ENCODE results near the gene PDF.
"Not testable (repeated sequence)": the region's sequence is repeated elsewhere in the genome, so short reads cannot be mapped to it uniquely, and the experiment has no call there.

Gene PDF

DNA sequence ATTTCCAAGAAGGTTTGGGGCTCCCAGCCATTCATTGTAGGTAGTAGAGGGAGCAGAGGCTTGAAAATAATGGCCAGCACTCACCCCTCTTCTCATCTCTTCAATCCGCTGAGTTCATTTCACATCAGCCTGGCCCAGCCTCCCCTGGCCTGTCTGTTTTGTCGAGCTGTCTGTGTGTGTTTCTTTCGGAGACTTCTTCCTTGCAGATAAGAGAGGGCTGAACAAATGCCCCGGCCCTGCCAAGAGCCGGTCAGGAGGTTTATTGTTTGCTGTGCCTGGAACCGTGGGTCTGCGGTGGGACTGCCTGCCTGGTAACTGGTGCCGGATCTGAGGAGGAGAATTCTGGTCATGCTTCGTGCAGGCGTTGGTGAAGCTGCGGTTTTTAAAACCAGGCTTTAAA is 15.9 kb downstream of the PDF start:
- no peak for DNase-seq

DNA sequence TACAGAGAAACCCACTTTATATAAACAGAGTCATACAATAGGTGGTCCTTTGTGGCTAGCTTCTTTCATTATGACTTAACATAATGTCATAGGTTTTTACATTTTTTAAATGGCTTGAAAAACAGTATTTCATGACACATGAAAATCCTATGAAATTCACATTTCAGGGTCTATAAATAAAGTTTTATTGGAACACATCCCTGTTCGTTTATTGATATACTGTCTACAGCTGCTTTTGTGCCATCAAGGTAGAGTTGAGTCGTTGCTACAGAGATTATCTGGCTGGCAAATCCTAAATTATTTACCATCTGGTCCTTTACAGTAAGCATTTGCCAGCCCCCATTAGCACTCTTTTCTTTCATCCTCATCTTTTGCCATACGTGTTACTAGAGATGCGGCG is 16.9 kb downstream of the PDF start:
- no peak for DNase-seq

DNA sequence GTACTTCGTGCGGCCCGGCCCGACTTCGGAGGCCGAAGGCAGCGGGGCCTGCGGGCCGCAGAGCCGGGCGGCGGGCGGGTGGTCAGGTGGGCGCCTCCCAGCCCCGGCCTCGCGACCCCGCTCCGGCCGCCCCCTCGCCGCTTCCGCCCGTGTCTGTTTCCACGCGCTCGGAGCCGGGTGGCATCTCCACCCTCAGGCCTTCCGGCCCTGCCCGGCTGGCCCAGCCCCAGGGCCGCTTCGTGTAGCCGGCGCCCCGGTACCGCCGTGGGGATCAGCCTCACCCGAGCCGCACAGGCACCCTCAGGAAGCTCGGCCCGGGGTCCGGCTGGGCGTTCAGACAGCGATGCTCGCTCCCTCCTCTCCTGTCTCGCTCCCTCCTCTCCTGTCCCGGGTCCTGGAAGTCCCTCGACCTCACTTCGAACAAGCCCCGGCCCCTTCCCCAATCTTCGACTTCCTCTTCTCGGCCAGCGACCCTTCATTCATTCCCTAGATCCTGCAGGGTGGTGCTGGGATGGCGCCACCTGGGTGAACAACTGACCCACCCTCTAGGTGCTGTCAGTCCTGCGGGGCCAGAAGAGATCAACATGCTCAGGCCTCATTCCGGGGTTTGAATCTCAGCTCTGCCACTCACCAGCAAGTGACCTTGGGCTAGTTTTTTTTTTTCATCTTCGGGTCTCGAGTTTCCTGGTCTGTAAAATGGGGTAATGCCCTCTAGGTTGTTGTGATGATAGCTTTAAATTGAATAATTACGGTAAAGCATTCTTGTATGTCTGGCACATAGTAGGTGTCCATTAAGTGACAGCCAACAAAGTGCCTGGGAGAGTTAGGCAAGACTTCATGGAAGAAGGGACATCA is 18.6 kb downstream of the PDF start:
- DNase-seq: peak; percentile 17

DNA sequence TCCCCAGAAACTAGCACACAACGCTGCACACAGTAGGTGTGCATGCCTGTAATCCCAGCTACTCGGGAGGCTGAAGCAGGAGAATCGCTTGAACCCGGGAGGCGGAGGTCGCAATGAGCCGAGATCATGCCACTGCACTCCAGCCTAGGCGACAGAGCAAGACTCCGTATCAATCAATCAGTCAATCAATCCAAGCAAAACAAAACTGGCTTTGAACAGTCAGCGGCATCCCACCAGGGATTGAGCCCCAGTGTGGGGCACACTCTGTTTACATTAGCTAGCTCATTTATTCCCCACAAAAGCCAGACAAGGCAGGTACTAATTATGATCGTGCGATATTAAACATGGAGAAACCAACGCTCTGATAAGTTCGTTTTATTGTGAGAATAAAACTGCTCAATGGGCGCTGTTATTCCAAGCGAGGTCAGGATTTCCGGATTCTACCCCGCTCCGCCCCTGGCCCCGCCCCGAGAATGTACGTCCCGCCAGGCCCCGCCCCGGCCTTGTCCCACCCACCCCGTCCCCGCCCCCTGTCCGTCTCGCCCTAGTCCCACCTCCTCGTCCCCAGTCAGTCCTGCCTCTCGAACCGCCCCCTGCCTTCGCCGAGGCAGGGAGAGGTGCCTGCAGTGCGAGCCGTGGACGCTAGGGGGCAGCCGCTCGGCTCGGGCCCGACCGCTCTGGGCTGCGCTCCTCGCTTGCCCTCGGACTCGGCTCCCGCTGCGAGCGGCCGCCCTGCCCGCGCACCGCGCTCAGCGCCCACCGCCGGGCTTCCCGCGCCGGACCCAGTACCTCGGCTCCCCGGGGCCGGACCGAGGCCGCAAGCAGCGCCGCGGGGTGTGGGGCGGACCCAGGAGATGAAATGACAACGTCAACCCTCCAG is 19.5 kb downstream of the PDF start, which contains the start of gene VPS4A:
TSS of gene VPS4A (plus strand) at position 698 of the 880 bp plus-strand sequence. CDS start at position 860, 162 bp downstream.
- peak; percentile 96 for DNase-seq

DNA sequence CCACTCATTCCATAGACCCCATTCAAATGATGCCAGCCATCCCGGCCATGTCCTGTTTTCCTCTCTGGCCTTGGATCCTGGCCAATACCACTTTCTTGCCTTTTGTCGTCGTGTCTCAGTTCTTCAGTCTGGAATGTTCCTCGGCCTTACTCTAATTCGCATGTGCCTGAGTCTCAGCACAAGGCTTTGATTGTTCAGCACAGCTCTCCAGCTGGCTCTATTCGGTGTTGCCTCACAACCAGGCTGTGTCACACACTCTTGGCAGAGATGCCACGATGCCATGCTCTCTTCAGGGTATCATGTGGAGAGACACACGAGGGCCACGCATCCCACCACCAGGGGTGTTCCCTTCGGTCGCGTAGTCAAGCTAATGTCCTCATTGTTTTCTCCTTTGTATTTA is 21.1 kb downstream of the PDF start:
- no peak for DNase-seq

DNA sequence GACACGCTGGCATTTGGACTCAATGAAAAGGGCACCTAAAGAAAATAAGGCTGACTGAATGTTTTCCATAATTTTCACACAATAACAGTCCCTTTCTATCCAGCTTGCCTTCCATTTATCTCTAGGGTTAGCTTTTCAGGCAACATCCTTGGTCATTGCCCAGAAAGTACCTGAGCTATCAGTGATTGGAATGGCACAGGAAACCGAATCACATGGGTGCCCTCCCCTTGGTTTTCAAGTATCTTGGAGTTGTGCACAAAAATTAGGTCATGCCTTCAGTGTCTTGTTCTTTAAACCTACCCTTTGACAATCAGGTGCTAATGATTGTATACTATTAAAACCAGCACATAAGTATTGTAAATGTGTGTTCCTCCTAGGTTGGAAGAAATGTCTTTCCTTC is 22.5 kb downstream of the PDF start:
- DNase-seq: no peak

DNA sequence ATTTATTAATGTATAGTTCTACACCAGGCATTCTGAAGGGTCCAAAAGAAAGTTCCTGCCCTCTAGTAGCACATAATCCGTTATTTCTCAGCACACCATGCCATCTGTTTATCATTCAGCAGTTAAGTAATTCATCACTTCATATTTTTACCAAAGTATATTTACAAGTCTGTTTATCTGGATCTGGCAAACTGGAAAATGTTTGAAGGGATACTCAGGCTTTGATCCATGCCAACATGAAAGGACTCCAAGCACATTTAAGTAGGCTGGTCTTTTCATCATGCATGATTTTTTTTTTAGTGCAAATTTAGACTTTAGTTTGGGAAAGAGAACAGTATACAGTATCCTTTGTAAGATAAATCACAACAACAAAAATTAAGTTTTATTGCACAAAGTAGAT is 23.3 kb downstream of the PDF start:
- no peak for DNase-seq

DNA sequence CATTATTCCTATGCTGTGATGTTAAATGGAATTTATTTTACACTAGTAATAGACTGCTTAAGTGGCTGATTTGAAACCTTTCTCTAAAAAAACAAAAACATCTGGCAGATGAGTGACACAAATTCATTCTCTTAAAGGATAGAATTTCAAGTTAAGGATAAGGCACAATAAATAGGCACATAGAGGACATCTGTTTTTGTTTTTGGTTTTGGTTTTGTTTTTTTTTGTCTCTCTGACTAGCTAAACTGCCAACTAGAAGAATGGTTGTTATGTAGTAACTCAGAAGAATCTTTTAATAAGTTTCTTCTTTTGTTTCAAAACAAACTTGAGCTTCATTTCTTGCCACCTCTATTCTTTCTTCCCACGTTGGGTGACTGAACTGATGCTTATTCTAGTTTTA is 24.4 kb downstream of the PDF start:
- DNase-seq: no peak

DNA sequence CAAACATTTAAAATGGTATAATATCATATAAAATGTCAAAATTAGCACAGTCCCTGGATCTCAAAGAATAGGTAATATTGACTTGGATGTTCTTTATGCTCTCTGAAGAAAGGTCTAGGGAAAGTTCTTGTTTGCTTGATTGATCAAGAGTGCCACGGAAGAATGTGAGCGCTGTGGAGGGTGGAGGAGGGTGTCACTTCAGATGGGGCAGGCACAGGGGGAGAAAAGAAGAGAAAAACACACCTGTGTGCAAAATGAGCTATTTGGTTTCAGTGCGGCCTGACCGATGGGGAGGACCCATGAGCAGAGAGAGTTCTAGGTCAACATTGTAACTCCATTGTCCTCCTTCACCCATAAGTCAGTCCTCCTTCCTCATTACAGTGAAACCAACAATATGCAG is 28.1 kb downstream of the PDF start:
- DNase-seq: no peak

DNA sequence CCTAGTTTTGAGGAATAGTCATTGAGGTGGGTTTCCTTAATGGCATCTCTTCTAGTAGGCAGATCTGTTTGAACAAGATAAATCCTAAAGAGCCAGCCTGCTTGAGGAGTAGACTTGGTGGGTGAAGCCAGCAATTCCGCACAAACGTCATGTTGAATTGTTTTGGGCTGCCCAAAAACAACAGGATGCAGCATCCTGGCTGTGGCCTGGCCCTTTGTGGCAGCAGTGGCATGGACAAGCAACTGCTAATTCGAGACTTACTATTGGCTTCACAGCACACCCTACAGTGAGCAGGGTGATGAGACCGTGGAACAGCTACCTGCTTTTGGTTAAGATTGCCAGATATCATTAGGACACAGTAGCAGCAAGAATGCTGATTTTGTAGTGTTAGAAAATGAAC is 28.5 kb downstream of the PDF start:
- no peak for DNase-seq

DNA sequence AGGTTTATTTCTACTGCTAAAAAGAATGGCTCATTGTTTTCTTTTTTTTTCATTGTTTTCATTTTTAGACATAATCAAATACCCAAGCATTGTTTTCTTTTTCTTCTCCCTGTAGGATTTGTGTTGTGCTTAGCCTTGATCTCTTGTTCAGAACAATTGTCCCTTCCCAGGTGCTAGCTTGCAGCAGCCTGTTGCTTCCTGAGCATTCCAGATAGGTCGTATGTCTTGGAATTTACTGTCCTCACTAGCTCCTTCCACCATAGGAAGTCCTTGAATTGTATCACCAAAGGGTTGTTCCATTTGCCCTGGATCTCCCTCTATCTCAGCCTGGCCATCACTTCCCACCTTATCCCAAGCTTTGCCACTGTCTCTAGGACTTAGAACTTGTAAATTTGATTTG is 29.2 kb downstream of the PDF start:
- no peak for DNase-seq

DNA sequence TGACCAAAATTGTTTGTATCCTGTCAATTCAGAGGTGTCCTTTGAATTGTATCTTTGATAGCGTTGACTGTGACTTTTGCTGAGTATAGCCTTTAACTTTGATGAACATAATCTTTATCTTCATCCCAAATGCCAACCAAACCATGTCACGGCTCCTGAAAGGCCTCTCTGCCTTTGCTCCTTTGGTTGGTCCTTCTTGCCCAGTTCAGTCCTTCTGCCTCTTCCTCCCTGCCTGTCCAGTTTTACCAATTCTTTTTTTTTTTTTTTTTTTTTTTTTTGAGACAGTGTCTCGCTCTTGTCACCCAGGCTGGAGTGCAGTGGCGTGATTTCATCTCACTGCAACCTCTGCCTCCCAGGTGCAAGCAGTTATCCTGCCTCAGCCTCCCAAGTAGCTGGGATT is 32.1 kb downstream of the PDF start:
- no peak for DNase-seq

DNA sequence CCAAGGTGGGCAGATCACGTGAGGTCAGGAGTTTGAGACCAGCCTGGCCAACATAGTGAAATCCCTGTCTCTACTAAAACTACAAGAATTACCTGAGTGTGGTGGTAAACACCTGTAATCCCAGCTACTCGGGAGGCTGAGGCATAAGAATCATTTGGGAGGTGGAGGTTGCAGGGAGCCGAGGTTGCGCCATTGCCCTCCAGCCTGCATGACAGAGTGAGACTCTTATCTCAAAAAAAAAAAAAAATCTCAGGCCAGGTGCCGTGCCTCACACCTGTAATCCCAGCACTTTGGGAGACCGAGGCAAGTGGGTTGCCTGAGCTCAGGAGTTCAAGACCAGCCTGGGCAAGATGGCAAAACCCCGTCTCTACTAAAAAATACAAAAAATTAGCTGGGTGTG is 33.6 kb downstream of the PDF start:
- not testable (repeated sequence) for DNase-seq

DNA sequence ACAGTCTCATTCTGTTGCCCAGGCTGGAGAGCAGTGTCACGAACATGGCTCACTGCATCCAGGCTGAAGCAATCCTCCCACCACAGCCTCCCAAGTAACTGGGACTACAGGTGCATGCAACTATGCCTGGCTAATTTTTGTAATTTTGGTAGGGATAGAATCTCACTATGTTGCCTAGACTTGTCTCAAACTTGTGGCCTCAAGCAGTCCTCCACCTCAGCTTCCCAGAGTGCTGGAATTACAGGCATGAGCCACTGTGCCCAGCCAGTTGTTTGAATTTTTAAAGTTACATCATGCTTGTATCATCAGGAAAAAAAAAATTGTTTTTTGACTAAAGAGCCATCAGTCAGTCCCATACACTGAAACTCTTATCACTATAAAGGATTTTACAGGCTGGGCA is 36.3 kb downstream of the PDF start:
- no peak for DNase-seq

DNA sequence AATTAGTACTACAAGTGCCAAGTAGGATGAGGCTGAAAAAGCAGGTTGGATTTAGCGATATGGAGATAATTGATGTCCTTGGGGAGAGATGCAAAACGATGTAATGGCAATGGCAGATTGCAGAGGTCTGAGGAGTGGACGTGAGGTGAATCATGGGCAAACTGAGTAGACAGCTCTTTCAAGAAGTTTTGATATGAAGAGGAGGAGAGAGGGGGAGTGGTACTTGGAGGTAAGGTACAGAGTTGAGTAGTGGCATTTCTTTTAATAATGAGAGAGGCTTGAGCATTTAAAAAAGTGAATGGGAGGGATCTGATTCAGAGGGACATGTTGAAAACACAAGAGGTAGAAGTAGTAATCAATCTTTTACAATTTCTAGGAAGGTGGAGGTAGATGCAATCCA is 37.0 kb downstream of the PDF start:
- no peak for DNase-seq

DNA sequence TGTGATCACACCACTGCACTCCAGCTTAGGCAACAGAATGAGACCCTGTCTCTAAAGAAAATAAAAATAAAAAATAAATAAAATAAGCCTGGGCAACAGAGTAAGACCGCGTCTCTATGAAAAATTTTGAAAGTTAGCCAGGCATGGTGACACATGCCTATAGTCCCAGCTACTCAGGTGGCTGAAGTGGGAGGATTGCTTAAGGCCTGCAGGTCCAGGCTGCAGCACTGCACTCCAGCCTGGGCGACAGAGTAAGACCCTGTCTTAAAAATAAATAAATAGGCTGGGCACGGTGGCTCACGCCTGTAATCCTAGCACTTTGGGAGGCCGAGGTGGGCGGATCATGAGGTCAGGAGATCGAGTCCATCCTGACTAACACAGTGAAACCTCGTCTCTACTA is 38.7 kb downstream of the PDF start:
- DNase-seq: not testable (repeated sequence)

DNA sequence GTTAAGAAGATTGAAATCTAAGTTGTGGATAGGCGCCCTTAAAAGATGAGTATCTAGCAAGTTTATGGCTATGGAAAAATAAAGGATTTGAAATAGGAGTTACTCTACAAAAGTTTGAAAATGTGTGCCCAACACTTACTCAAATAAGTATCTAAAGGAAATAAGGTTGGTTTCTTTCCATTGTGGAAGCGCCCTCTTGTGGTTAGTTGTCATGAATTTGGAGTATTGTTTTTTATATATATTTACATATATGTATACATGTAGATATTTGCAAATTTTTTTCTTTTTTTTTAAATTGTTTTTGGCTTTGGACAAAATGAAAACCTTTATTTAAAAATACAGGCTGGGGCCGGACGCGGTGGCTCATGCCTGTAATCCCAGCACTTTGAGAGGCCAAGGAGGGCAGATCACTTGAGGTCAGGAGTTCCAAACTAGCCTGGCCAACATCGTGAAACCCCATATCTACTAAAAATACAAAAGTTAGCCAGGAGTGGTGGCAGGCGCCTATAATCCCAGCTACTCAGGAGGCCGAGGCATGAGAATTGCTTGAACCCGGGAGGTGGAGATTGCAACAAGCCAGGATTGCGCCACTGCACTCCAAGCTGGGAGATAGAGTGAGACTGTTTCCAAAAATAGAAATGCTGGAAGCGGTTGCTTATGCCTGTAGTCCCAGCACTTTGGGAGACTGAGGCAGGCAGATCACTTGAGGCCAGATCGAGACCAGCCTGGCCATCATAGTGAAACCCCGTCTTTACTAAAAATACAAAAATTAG is 43.3 kb downstream of the PDF start:
- DNase-seq: peak; percentile 47

DNA sequence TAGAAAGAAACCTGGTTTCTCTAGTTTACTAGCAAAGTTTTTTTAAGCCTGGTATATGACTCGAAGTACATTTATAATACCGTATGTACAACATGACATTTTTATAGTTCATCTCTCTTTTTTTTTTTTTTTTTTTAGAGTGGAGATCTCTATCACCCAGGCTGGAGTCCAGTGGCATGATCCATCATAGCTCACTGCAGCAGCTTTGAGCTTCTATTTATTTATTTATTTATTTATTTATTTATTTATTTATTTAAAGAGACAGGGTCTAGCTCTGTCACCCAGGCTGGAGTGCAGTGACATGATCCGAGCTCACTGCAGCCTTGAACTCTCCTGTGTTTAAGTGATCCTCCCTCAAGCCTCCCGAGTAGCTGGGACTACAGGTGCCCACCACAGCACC is 45.1 kb downstream of the PDF start:
- DNase-seq: no peak

DNA sequence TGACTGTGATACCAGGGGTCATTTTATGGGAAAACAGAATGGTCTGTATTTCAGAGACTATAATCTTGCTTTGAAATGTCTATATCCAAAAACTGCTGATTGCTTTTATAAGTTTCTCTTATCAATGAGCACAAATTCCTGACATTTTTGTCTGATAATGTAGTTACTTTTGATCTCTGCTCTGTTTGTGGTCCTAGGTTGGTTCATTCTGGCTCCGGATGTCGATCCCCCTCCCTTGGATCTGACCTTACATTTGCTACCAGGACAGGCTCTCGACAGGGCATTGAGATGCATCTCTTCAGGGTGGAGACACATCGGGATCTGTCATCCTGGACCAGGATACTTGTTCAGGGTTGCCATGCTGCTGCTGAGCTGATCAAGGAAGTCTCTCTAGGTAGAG is 46.5 kb downstream of the PDF start:
- no peak for DNase-seq

DNA sequence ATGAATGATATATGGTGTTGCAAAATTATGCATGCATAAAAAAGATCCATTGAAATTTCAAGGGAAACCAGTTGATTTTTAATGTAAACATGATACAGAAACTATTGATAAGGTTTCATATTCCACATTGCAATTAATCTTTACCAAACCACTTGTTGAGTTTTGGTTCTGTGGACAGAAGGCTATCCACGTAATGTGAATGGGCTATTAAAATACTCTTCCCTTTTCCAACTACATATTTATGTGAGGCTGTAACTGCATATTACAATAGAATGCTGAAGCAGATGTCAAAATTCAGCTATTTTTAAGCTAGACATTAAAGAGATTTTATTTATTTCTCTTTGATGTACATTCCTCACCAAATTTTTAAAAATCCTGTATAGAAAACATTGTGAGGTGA is 53.0 kb downstream of the PDF start:
- DNase-seq: no peak

Measured in activated T-cell treated with anti-CD3 and anti-CD28 coated beads for 4 hours (primary cell).